Hematopoietic multipotent progenitor cell (in vitro differentiated cells): ENCODE measurements around the gene MAP3K3. TPM values are rescaled to one million over a fixed set of nuclear protein-coding genes. Genes with fewer than 3 reads are reported as not detected.

Experiments
- DNase-seq, 3 donors: peaks; one replicate each; pipeline ENCODE4 v3.0.0-alpha.2; 2011 to 2015; ENCODE audit warnings: low read depth in 2 of 3, low spot score in 2 of 3
- total RNA-seq: library from RNA; depleted of rRNA; stranded (reverse); fragments of >200 nt; gene quantifications from one replicate; pipeline ENCODE4 v1.2.3, GENCODE V29; 2012

Gene MAP3K3
- total RNA-seq, 1 donor: 68.1 TPM

DNA sequence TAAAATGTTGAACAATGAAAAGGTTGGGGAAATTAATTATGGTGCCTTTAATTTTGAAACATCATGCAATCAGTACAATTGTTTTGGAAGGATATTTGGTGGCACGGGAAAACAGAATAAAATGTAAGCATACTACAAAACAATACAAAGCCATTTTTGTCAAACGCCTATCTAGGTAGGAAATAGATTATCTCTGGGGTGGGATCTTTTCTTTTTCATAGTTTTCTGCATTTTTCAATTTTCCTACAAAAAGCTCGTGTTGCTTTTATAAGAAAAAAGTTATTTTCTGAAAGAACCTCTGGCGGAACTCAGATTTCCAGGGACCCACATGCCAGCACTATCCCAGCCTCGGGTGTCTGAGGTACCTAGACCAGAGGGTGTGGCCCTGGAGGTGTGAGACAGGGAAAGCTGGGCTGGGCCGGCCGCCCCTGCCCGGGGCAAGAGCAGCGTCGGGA, 961 bp upstream of the MAP3K3 start:
- no peak for DNase-seq

GRCh38 chr17:63622574-63623390, 565 bp downstream of the MAP3K3 start:
- peak in 2 of 3 donors; percentile 50 to 60 for DNase-seq

GRCh38 chr17:63623786-63624530, 1.7 kb downstream of the MAP3K3 start:
- DNase-seq: no peak

GRCh38 chr17:63624531-63624880, 2.3 kb downstream of the MAP3K3 start:
- no peak for DNase-seq

DNA sequence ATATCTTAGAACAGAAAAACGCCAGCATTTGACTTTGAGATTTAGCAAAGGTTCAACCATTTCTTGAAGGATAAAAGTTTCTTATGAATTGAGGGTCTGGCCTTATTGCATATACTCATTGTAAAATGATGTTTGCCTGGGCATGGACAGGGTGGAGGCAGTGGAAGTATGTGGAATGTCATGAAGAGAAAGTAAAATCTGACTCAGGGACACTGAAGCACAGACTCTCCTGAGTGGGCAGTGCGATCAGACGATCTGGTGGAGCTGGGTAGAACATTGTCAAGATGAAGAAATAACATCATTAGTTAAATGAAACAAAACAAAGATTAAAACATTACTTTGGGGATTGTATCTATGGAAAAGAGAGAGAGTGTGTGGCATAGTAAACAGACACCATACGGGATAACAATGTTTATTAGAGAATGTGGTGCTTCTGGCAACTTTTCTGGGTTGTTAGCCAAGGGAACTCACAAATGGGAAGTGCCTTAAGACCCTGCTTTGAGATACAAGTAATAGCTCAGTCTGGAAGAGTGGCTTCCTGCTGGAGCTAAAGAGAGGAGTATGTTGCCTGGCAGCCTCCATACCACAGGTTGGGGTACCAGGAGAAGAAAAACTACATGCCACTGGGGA, 4.4 kb downstream of the MAP3K3 start:
- DNase-seq: no peak

- no peak for DNase-seq
Measured at GRCh38 chr17:63629627-63630026, 7.4 kb downstream of the MAP3K3 start.

DNA sequence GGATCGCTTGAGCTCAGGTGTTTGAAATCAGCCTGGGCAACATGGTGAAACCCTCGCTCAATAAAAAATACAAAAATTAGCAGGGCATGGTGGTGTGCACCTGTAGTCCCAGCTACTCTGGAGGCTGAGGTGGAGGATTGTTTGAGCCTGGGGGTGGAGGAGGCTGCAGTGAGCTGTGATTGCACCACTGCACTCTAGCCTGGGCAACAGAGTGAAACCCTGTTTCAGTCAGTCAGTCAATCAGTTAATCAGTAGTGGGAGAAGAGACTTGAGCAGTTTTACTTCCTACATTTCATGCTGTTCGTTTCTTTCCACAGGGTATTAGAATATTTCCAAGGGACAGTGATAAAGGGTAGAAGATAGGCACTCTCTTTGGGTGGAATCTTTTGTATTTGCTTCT, 8.8 kb downstream of the MAP3K3 start:
- DNase-seq: no peak

GRCh38 chr17:63631626-63632025, 9.4 kb downstream of the MAP3K3 start:
- no peak for DNase-seq

DNA sequence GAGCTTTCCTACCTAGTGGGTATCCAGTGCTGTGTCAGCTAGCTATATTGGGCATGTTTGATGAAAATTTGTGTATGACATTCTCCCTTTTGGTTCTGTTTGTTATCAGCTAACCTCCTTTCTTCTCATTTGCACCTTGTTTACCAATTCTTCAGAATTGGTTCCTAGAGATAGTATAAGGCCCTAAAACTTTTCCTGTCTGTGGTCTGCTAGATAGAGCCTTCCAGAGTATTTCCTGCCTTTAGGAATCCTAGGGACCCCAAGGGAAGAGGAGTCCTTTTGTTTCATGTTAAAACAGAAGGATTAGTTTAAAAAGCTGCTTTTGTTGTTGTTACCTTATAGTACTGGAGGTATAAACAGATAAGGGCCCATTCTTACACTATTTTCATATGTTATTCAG, 11.5 kb downstream of the MAP3K3 start:
- DNase-seq: no peak

DNA sequence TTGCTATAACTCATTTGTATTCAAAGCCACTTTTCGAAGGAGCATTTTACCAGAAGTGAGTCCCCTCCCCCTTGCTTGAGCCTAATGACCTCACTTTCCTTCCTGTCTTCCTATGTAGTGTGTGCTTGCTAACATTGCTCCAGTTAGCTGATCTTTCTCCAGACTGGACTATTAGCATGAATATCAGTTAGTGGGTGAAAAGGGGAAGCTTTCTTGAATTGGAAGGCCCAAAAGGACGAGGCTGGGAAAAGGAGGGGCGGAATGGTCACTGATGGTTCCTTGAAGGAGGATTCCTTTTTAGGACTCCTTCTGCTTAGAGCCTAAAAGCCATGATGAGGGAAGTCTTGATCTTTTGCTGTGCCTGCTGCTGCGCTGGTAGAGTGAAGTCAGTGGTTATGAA, 11.9 kb downstream of the MAP3K3 start:
- DNase-seq: peak in 1 of 3 donors; percentile 43

DNA sequence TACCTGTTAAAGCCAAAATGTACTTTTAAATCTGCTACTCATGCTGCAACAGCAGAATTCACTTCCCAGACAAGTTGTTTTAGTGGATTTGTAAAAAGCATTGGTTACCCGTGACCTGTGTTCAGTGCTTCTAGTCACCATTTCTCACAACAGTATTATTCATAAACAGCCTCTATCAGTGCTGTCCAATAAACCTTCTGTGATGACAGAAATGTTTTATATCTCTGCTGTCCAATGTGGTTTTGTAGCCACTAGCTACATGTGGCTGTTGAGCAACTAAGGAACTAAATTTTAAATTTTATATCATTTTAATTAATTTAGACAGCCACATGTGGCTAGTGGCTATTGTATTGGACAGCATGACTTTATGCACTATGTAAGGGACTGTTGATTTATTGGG, 12.6 kb downstream of the MAP3K3 start:
- DNase-seq: no peak

DNA sequence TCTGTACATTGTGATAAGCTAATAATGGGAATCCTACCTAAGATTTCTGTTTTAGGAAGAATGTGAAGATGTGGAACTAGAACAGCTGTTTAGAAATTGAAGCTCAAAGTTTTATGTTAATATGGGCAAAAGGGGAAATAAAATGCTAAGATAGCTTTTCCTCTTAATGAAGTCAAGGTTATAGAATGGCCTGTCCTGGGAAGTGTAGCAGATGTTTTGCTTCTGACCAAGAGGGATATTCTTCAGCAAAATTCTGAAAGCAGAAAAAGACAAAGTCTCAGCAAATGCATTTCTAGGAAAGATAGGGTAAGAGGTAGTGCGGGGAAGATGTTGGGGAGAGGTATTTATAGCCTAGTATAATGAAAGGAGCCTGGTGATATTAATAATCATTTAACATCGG, 13.1 kb downstream of the MAP3K3 start:
- no peak for DNase-seq

GRCh38 chr17:63635787-63636186, 13.6 kb downstream of the MAP3K3 start:
- DNase-seq: no peak

DNA sequence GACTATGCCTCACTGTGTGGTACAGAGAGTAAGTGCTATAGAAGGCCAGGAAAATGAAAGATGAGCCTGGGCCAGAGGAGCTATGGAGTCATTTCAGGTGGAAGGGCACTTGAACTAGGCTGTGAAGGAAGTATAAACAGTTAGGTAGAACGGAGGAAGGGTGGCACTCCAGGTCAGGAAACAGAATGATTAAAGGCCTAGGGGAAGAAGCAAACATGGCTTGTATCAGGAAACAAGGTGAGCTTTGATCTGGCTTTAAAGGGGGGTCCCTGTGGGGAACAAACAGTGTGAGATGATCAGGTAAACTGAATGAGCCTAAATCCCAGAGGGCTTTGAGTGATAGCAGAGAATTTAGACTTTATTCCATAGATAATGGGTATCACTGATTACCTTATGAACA, 16.9 kb downstream of the MAP3K3 start:
- no peak for DNase-seq

- DNase-seq: no peak
Measured at GRCh38 chr17:63640038-63640437, 17.8 kb downstream of the MAP3K3 start.

DNA sequence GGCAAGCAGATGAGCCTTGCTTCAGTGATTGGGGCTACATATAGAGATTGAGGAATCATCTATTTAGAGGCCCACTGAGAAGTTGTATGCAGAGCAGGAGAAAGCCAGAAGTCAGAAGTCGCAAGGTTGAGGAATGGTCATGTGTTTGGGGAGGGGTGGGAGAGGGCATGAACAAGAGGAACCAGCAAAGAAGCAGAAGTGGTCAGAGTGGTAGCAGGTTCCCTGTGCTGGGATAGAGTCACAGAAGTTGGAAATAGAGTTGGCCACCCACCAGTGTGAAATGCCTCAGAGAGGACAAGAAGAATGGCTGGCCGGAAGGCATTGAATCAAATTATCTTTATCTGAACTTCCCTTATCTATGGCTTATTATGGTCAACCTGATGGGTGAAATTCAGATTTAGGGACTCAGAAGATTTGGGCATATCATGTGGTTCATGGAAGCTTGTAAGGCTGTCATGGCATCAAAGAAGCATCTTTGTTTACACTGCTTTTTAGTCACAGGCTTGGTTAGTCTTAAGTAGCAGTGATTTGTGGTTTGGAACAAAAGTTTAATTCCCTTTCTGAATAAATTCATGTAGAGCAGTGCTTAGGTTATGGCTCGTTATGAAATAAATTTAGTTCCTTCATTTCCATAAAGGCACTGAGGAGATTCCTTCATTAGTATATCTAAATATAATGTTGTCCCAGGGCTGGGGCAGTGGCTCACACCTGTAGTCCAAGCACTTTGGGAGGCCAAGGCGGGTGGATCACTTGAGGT, 19.7 kb downstream of the MAP3K3 start:
- DNase-seq: peak in 2 of 3 donors; percentile 56 to 74

DNA sequence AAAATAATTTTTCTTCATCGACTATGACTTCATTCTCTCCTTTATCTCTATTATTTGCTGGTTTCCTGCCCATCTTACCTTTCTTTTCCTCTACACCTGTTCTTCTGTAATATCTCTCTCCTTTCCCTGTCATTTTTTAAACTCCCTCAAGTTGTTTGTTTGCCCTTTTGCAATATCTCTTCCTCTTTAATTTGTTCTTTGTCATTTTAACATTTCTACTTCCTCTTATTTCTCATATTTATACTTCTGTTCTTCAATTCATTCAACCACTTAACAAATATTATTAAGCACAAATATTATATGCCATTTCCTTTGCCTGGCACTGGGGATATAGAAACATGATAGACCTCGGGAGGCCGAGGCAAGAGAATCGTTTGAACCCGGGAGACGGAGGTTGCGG, 22.6 kb downstream of the MAP3K3 start:
- no peak for DNase-seq

- DNase-seq: no peak
Measured at GRCh38 chr17:63645775-63646487, 23.7 kb downstream of the MAP3K3 start.

- DNase-seq: no peak
Measured at GRCh38 chr17:63646488-63646806, 24.2 kb downstream of the MAP3K3 start.

- no peak for DNase-seq
Measured at GRCh38 chr17:63647065-63647725, 25.0 kb downstream of the MAP3K3 start.
